ENCODE measurements around the gene ABCC4. TPM values are rescaled to one million over a fixed set of nuclear protein-coding genes. Genes with fewer than 3 reads are reported as not detected.

The ABCC4 gene
- total and polyA plus RNA-seq, 4 donors: 0.74 to 22.5 (median 2.0) TPM

DNA sequence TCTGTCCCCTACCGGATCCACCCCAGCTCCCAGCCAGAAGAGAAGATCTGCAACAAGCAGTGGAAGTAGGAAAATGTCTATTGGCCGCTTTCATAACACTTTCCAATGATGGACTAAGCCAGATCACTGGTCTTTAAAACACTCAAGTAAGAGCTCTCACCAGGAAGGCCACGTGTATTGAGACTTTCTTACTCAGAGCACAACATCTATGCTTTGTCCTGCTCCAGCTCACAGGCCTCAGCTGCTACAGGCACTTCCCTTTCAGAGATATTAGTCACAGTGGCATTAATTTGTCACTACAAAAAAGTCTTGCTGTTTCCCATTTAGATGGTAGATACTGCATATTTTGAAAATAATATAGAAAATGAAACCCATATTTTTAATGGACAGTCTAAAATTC, 164.2 kb downstream of the ABCC4 start (continued):
- no peak for TF ChIP-seq EGR1 (IDR thresholded peaks at IDR 0.05; ENCODE audit: low read depth in 2 of 2)
- no peak for TF ChIP-seq SP1 (IDR thresholded peaks at IDR 0.05)
- TF ChIP-seq, protein P1, sequence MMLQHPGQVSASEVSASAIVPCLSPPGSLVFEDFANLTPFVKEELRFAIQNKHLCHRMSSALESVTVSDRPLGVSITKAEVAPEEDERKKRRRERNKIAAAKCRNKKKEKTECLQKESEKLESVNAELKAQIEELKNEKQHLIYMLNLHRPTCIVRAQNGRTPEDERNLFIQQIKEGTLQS (IDR thresholded peaks at IDR 0.05): no peak

DNA sequence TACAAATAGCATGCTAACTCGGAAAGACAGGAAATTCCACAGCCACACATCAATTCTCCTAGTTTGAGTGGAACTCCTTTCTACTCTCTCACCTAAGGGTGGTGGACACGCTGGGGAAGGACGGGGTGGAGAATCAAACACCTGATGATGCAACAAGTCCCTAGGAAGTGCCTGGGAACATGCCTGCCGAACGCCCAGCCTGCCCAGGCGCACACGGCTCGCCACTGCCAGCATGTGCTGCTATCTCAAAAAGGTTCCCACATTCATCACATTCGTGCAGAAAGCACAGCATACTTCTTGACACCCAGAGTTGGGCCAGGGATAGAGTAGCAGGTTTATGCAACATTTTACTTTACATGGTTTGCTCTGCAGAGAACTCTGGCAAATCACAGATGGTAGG, 164.6 kb downstream of the ABCC4 start:
- WGBS: 95% methylated on average over 9 of the region's 9 CpGs
- Histone ChIP-seq H3K4me3 (ENCODE audit: low read depth in 1 of 3, low read length in 3 of 3) (no peak overlapping the region), H3K36me3 (ENCODE audit: control insufficient read depth in 4 of 4, insufficient read depth in 3 of 4, low read depth in 1 of 4, low read length in 3 of 4) (no peaks in the 10 kb centered on the region), H3K27ac (ENCODE audit: low read depth in 1 of 2, low read length in 2 of 2) (no peak overlapping the region), H3K4me1 (ENCODE audit: control insufficient read depth in 4 of 4, insufficient read depth in 4 of 4, low read length in 3 of 4) (no peaks in the 10 kb centered on the region), H3K27me3 (ENCODE audit: control insufficient read depth in 4 of 4, insufficient read depth in 4 of 4, low read length in 3 of 4) (no peaks in the 10 kb centered on the region), H3K9me3 (ENCODE audit: control insufficient read depth in 4 of 4, low read length in 3 of 4) (no peaks in the 10 kb centered on the region), H3K9ac (ENCODE audit: low read depth in 1 of 2, low read length in 2 of 2) (no peak overlapping the region)
- DNase-seq (ENCODE audit: low spot score): no peak
- TF ChIP-seq FOXA1 (IDR thresholded peaks at IDR 0.05) (no peak), YY1 (IDR thresholded peaks at IDR 0.05) (no peak), JUND (IDR thresholded peaks at IDR 0.05) (no peak), RXRA (IDR thresholded peaks at IDR 0.05) (no peak), CTCF (IDR thresholded peaks at IDR 0.05; ENCODE audit: low read depth, low read length, missing input control) (no peak), EGR1 (IDR thresholded peaks at IDR 0.05; ENCODE audit: low read depth in 2 of 2) (no peak), GABPA (IDR thresholded peaks at IDR 0.05 in 1 of 2, conservative IDR thresholded peaks at IDR 0.05 in 1 of 2) (no peak), SP1 (IDR thresholded peaks at IDR 0.05) (no peak), HNF4G (IDR thresholded peaks at IDR 0.05) (no peak), RAD21 (IDR thresholded peaks at IDR 0.05) (no peak), HNF4A (conservative IDR thresholded peaks at IDR 0.05) (no peak), FOXA2 (IDR thresholded peaks at IDR 0.05) (no peak), TAF1 (conservative IDR thresholded peaks at IDR 0.05) (no peak)

DNA sequence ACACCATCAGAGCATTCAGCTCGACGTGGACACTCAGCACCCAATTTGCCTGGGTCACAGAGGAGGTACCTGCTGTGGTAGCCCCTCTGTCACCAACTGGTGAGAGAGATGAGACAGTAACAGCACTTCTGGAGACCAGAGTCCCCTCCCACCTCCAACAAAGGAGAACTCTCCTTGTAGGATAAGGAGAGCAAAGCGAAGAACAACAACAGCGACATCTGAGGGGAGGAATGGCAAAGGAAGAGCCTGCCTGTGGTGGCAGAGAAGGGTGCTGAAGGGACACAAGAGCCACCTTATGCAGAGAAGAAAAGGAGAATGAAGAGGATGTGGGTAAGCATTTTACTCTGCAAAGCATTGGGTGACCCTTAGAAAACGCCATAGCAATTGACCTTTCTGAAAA, 167.8 kb downstream of the ABCC4 start:
- Histone ChIP-seq H3K27ac (ENCODE audit: low read depth in 1 of 2, low read length in 2 of 2) (no peak overlapping the region), H3K36me3 (ENCODE audit: control insufficient read depth in 4 of 4, insufficient read depth in 3 of 4, low read depth in 1 of 4, low read length in 3 of 4) (no peaks in the 10 kb centered on the region), H3K27me3 (ENCODE audit: control insufficient read depth in 4 of 4, insufficient read depth in 4 of 4, low read length in 3 of 4) (no peaks in the 10 kb centered on the region), H3K9me3 (ENCODE audit: control insufficient read depth in 4 of 4, low read length in 3 of 4) (no peaks in the 10 kb centered on the region), H3K4me1 (ENCODE audit: control insufficient read depth in 4 of 4, insufficient read depth in 4 of 4, low read length in 3 of 4) (no peaks in the 10 kb centered on the region), H3K9ac (ENCODE audit: low read depth in 1 of 2, low read length in 2 of 2) (no peak overlapping the region), H3K4me3 (ENCODE audit: low read depth in 1 of 3, low read length in 3 of 3) (no peak overlapping the region)
- WGBS: 96% methylated on average over 5 of the region's 5 CpGs
- DNase-seq (ENCODE audit: low spot score): no peak
- no peak for TF ChIP-seq CTCF (IDR thresholded peaks at IDR 0.05; ENCODE audit: low read depth, low read length, missing input control)
- TF ChIP-seq, protein P2, sequence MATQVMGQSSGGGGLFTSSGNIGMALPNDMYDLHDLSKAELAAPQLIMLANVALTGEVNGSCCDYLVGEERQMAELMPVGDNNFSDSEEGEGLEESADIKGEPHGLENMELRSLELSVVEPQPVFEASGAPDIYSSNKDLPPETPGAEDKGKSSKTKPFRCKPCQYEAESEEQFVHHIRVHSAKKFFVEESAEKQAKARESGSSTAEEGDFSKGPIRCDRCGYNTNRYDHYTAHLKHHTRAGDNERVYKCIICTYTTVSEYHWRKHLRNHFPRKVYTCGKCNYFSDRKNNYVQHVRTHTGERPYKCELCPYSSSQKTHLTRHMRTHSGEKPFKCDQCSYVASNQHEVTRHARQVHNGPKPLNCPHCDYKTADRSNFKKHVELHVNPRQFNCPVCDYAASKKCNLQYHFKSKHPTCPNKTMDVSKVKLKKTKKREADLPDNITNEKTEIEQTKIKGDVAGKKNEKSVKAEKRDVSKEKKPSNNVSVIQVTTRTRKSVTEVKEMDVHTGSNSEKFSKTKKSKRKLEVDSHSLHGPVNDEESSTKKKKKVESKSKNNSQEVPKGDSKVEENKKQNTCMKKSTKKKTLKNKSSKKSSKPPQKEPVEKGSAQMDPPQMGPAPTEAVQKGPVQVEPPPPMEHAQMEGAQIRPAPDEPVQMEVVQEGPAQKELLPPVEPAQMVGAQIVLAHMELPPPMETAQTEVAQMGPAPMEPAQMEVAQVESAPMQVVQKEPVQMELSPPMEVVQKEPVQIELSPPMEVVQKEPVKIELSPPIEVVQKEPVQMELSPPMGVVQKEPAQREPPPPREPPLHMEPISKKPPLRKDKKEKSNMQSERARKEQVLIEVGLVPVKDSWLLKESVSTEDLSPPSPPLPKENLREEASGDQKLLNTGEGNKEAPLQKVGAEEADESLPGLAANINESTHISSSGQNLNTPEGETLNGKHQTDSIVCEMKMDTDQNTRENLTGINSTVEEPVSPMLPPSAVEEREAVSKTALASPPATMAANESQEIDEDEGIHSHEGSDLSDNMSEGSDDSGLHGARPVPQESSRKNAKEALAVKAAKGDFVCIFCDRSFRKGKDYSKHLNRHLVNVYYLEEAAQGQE (IDR thresholded peaks at IDR 0.05): no peak
- no peak for TF ChIP-seq YY1 (IDR thresholded peaks at IDR 0.05)
- TF ChIP-seq HNF4A (conservative IDR thresholded peaks at IDR 0.05): no peak
- no peak for TF ChIP-seq TAF1 (conservative IDR thresholded peaks at IDR 0.05)
- TF ChIP-seq, protein P3, sequence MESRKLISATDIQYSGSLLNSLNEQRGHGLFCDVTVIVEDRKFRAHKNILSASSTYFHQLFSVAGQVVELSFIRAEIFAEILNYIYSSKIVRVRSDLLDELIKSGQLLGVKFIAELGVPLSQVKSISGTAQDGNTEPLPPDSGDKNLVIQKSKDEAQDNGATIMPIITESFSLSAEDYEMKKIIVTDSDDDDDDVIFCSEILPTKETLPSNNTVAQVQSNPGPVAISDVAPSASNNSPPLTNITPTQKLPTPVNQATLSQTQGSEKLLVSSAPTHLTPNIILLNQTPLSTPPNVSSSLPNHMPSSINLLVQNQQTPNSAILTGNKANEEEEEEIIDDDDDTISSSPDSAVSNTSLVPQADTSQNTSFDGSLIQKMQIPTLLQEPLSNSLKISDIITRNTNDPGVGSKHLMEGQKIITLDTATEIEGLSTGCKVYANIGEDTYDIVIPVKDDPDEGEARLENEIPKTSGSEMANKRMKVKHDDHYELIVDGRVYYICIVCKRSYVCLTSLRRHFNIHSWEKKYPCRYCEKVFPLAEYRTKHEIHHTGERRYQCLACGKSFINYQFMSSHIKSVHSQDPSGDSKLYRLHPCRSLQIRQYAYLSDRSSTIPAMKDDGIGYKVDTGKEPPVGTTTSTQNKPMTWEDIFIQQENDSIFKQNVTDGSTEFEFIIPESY (IDR thresholded peaks at IDR 0.05): no peak
- no peak for TF ChIP-seq FOXA1 (IDR thresholded peaks at IDR 0.05)
- TF ChIP-seq RXRA (IDR thresholded peaks at IDR 0.05): no peak
- TF ChIP-seq, protein P1 (IDR thresholded peaks at IDR 0.05): no peak
- TF ChIP-seq RAD21 (IDR thresholded peaks at IDR 0.05): no peak
- TF ChIP-seq SP1 (IDR thresholded peaks at IDR 0.05): no peak
- TF ChIP-seq HNF4G (IDR thresholded peaks at IDR 0.05): no peak
- no peak for TF ChIP-seq JUND (IDR thresholded peaks at IDR 0.05)
- no peak for TF ChIP-seq NR2F2 (IDR thresholded peaks at IDR 0.05)
- TF ChIP-seq FOXA2 (IDR thresholded peaks at IDR 0.05): no peak
- TF ChIP-seq EGR1 (IDR thresholded peaks at IDR 0.05; ENCODE audit: low read depth in 2 of 2): no peak
- TF ChIP-seq MAX (IDR thresholded peaks at IDR 0.05): no peak
- no peak for TF ChIP-seq GABPA (IDR thresholded peaks at IDR 0.05 in 1 of 2, conservative IDR thresholded peaks at IDR 0.05 in 1 of 2)
